Effector memory CD4-positive, alpha-beta T cell (primary cell): ENCODE measurements around the gene SPSB1.

Source experiments
- DNase-seq, 3 donors: peaks; one replicate each; pipeline ENCODE4 v3.0.0-alpha.2; 2020
- H3K27ac ChIP-seq: 2 replicates; pipeline ENCODE4 v1.7.0; 2013; ENCODE audit warnings: mild to moderate bottlenecking, low read length, moderate library complexity; ENCODE audit not compliant: insufficient read depth, poor library complexity, severe bottlenecking
- H3K27me3 ChIP-seq: replicated peaks from 2 replicates; pipeline ENCODE4 v1.7.0; 2013; ENCODE audit warnings: mild to moderate bottlenecking, low read length; ENCODE audit not compliant: insufficient read depth, control insufficient read depth, poor library complexity, severe bottlenecking
- H3K36me3 ChIP-seq: 2 replicates; pipeline ENCODE4 v1.7.0; 2013; ENCODE audit warnings: mild to moderate bottlenecking, low read length, moderate library complexity; ENCODE audit not compliant: control insufficient read depth, insufficient read depth
- H3K4me1 ChIP-seq: 2 replicates; pipeline ENCODE4 v1.7.0; 2013; ENCODE audit warnings: low read length, mild to moderate bottlenecking; ENCODE audit not compliant: control insufficient read depth, insufficient read depth, poor library complexity, severe bottlenecking
- H3K4me3 ChIP-seq: 2 replicates; pipeline ENCODE4 v1.7.0; 2013; ENCODE audit warnings: low read length, low read depth, mild to moderate bottlenecking; ENCODE audit not compliant: insufficient read depth, poor library complexity, severe bottlenecking
- H3K9me3 ChIP-seq: 2 replicates; pipeline ENCODE4 v1.7.0; 2013; ENCODE audit warnings: mild to moderate bottlenecking, low read length, moderate library complexity; ENCODE audit not compliant: control insufficient read depth

The SPSB1 gene

GRCh38 chr1:9362488-9362887 lies 69.8 kb downstream of the SPSB1 start:
- H3K4me1 ChIP-seq, result no peaks in the 10 kb centered on the region
- DNase-seq, result no peak
- H3K9me3 ChIP-seq, result no peaks in the 10 kb centered on the region
- H3K27ac ChIP-seq, result no peak overlapping the region
- peaks cover 4% of the 10 kb centered on the region for H3K36me3 ChIP-seq
- no peaks in the 10 kb centered on the region for H3K27me3 ChIP-seq
- no peak overlapping the region for H3K4me3 ChIP-seq

GRCh38 chr1:9363061-9363471 lies 70.4 kb downstream of the SPSB1 start:
- DNase-seq, result no peak
- H3K9me3 ChIP-seq, result no peaks in the 10 kb centered on the region
- H3K36me3 ChIP-seq, result peaks cover 2% of the 10 kb centered on the region
- no peak overlapping the region for H3K27ac ChIP-seq
- no peak overlapping the region for H3K4me3 ChIP-seq
- no peaks in the 10 kb centered on the region for H3K27me3 ChIP-seq
- no peaks in the 10 kb centered on the region for H3K4me1 ChIP-seq

- Histone ChIP-seq H3K4me1 (no peaks in the 10 kb centered on the region), H3K27ac (no peak overlapping the region), H3K4me3 (no peak overlapping the region), H3K9me3 (no peaks in the 10 kb centered on the region), H3K36me3 (no peaks in the 10 kb centered on the region), H3K27me3 (no peaks in the 10 kb centered on the region)
- no peak for DNase-seq
These were observed 73.6 kb downstream of the SPSB1 start for GRCh38 chr1:9366298-9366697.

GRCh38 chr1:9366943-9367780 lies 74.5 kb downstream of the SPSB1 start:
- Histone ChIP-seq H3K27me3 (no peaks in the 10 kb centered on the region), H3K27ac (no peak overlapping the region), H3K9me3 (no peaks in the 10 kb centered on the region), H3K4me1 (no peaks in the 10 kb centered on the region), H3K36me3 (no peaks in the 10 kb centered on the region), H3K4me3 (no peak overlapping the region)
- DNase-seq, result no peak

- Histone ChIP-seq H3K9me3 (no peaks in the 10 kb centered on the region), H3K4me3 (no peak overlapping the region), H3K4me1 (no peaks in the 10 kb centered on the region), H3K36me3 (no peaks in the 10 kb centered on the region), H3K27me3 (no peaks in the 10 kb centered on the region), H3K27ac (no peak overlapping the region)
- no peak for DNase-seq
These were observed 75.1 kb downstream of the SPSB1 start for GRCh38 chr1:9367806-9368205.

- H3K27ac ChIP-seq, result no peak overlapping the region
- H3K4me1 ChIP-seq, result no peaks in the 10 kb centered on the region
- no peaks in the 10 kb centered on the region for H3K36me3 ChIP-seq
- no peaks in the 10 kb centered on the region for H3K9me3 ChIP-seq
- H3K4me3 ChIP-seq, result no peak overlapping the region
- H3K27me3 ChIP-seq, result no peaks in the 10 kb centered on the region
- no peak for DNase-seq
These were observed 75.7 kb downstream of the SPSB1 start for GRCh38 chr1:9368356-9368755.

GRCh38 chr1:9369964-9370788 lies 77.5 kb downstream of the SPSB1 start:
- Histone ChIP-seq H3K4me3 (no peak overlapping the region), H3K27ac (no peak overlapping the region), H3K36me3 (no peaks in the 10 kb centered on the region), H3K27me3 (no peaks in the 10 kb centered on the region), H3K9me3 (no peaks in the 10 kb centered on the region), H3K4me1 (no peaks in the 10 kb centered on the region)
- no peak for DNase-seq

GRCh38 chr1:9371391-9371935 lies 78.8 kb downstream of the SPSB1 start:
- DNase-seq, result no peak
- Histone ChIP-seq H3K4me3 (no peak overlapping the region), H3K36me3 (no peaks in the 10 kb centered on the region), H3K27ac (no peak overlapping the region), H3K9me3 (no peaks in the 10 kb centered on the region), H3K27me3 (no peaks in the 10 kb centered on the region), H3K4me1 (no peaks in the 10 kb centered on the region)

- Histone ChIP-seq H3K27me3 (no peaks in the 10 kb centered on the region), H3K27ac (no peak overlapping the region), H3K4me1 (no peaks in the 10 kb centered on the region), H3K4me3 (no peak overlapping the region), H3K9me3 (no peaks in the 10 kb centered on the region), H3K36me3 (no peaks in the 10 kb centered on the region)
- no peak for DNase-seq
These were observed 79.3 kb downstream of the SPSB1 start for GRCh38 chr1:9371951-9372350.

- Histone ChIP-seq H3K4me3 (no peak overlapping the region), H3K4me1 (no peaks in the 10 kb centered on the region), H3K27ac (no peak overlapping the region), H3K9me3 (no peaks in the 10 kb centered on the region), H3K27me3 (no peaks in the 10 kb centered on the region), H3K36me3 (no peaks in the 10 kb centered on the region)
- no peak for DNase-seq
These were observed 80.9 kb downstream of the SPSB1 start for GRCh38 chr1:9373619-9374018.
